Measurements from ENCODE around the gene NOL11. TPM values are rescaled to one million over a fixed set of nuclear protein-coding genes. Genes with fewer than 3 reads are reported as not detected.

NOL11 gene
- total and polyA plus RNA-seq, 12 donors = 18.3 to 67.8 (median 33.1) TPM

- WGBS, 4 donors = 53 to 74% (median 73%) methylated on average over 2 of the region's 2 CpGs
- Histone ChIP-seq H3K4me1 (replicated peaks in 1 of 2) (no peaks in the 10 kb centered on the region), H3K27me3 (no peaks in the 10 kb centered on the region), H3K36me3 (replicated peaks in 1 of 2) (no peaks in the 10 kb centered on the region), H3K27ac (no peak overlapping the region), H3K4me3 (no peak overlapping the region), H3K9me3 (replicated peaks in 1 of 3) (no peaks in the 10 kb centered on the region)
- DNase-seq = no peak
- intact Hi-C loops (cut with DNase I) = loop anchor here (5.0 kb wide), 1 partner anchor 309 kb away; the partner anchor contains the start of gene PITPNC1 (in 2 of the 2)
- TF ChIP-seq, protein P1, sequence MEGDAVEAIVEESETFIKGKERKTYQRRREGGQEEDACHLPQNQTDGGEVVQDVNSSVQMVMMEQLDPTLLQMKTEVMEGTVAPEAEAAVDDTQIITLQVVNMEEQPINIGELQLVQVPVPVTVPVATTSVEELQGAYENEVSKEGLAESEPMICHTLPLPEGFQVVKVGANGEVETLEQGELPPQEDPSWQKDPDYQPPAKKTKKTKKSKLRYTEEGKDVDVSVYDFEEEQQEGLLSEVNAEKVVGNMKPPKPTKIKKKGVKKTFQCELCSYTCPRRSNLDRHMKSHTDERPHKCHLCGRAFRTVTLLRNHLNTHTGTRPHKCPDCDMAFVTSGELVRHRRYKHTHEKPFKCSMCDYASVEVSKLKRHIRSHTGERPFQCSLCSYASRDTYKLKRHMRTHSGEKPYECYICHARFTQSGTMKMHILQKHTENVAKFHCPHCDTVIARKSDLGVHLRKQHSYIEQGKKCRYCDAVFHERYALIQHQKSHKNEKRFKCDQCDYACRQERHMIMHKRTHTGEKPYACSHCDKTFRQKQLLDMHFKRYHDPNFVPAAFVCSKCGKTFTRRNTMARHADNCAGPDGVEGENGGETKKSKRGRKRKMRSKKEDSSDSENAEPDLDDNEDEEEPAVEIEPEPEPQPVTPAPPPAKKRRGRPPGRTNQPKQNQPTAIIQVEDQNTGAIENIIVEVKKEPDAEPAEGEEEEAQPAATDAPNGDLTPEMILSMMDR (IDR thresholded peaks at IDR 0.05) = no peak
Observed at GRCh38 chr17:67686241-67686640, 31.5 kb upstream of the NOL11 start.

DNA sequence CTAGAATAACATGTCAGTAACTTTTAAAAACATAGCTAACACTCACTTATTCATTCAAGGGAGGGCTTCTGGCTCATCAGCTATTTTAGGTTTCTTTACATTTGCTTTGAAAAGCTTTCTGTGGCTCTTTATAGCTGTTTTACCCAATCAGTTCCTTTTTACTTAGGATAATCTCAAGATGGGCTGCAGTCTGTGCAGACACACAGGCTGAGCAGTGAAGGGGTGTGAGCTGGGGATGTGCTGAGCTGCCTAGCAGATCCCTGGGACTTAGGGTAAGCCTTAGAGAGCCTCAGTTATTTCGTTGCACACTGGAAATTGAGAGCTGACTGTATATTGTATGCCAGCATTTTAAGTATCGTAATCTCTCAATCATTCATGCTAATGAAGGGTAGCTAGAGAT, 30.2 kb upstream of the NOL11 start:
- Histone ChIP-seq H3K36me3 (replicated peaks in 1 of 2) (no peaks in the 10 kb centered on the region), H3K4me3 (no peak overlapping the region), H3K27me3 (no peaks in the 10 kb centered on the region), H3K9me3 (replicated peaks in 1 of 3) (no peaks in the 10 kb centered on the region), H3K27ac (no peak overlapping the region), H3K4me1 (replicated peaks in 1 of 2) (no peaks in the 10 kb centered on the region)
- intact Hi-C loops (cut with DNase I) = loop anchor here (5.0 kb wide), 1 partner anchor 310 kb away; the partner anchor contains the start of gene PITPNC1 (in 2 of the 2)
- TF ChIP-seq, protein P1 (IDR thresholded peaks at IDR 0.05) = no peak
- no peak for TF ChIP-seq POLR2A (IDR thresholded peaks at IDR 0.05)
- DNase-seq = no peak
- WGBS, 4 donors = 83 to 95% (median 92%) methylated on average over 2 of the region's 2 CpGs

DNA sequence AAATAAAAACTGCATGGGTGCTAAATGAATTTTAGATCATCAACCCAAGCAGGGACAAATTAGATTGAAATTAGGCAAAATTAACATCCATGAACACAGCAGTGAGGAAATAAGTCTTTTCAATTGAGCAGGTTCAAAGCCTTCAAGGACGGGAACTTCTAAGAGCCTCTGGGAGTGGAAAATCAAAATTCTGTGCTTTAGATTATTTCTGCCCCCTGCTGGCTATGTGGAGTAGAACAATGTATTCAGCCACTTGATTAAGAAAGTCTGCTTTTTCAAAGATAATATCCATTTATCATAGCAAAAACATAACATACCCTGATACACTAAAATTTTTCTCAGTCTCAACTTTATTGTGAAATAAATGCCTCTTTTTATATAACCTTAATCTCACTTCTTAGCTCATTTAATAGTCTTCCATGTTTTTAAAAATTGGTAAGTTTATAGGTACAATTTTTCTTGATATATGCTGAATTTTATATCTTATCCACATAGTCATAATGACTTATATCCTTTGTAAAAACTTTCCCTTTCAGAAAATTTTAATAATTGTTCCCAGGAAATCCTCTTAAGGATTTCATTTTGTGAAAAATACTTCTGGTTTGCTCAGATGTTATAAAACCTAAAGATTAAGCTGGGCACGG, 28.1 kb upstream of the NOL11 start:
- TF ChIP-seq, protein P1 (IDR thresholded peaks at IDR 0.05) = peak; percentile 71 to 86 (median 81)
- no peak for TF ChIP-seq POLR2A (IDR thresholded peaks at IDR 0.05)
- Histone ChIP-seq H3K4me3 (no peak overlapping the region), H3K36me3 (replicated peaks in 1 of 2) (no peaks in the 10 kb centered on the region), H3K27me3 (no peaks in the 10 kb centered on the region), H3K4me1 (replicated peaks in 1 of 2) (no peaks in the 10 kb centered on the region), H3K27ac (no peak overlapping the region), H3K9me3 (replicated peaks in 1 of 3) (no peaks in the 10 kb centered on the region)
- 41 to 50% (median 44%) methylated on average over 2 of the region's 2 CpGs for WGBS, 4 donors
- DNase-seq = peak; percentile 38 to 74 (median 54)
- intact Hi-C loops (cut with DNase I) = loop anchor here (5.0 kb wide), 1 partner anchor 312 kb away; the partner anchor contains the start of gene PITPNC1 (in 2 of the 2)

DNA sequence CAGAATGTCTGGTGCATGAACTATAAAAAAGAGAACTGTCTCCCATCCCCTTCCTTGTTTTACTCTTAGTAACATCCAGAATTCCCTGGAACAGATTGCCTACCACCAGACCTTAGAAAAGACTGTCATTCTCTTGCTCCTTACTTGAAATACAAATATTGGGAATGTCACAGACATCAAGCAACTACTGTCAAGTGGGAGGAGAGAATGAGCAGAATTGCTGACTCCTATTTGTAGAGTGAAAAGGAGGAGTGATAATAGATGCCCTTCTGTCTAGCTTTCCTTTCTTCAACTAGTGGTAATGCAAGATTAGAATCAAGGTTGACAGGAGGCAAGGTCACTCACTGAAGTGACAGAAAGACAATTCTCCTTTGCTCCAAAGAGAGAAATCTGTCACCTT, 23.9 kb upstream of the NOL11 start:
- TF ChIP-seq, protein P1 (IDR thresholded peaks at IDR 0.05) = no peak
- no peak for TF ChIP-seq POLR2A (IDR thresholded peaks at IDR 0.05)
- Histone ChIP-seq H3K27me3 (no peaks in the 10 kb centered on the region), H3K4me1 (replicated peaks in 1 of 2) (no peaks in the 10 kb centered on the region), H3K36me3 (replicated peaks in 1 of 2) (no peaks in the 10 kb centered on the region), H3K4me3 (no peak overlapping the region), H3K9me3 (replicated peaks in 1 of 3) (no peaks in the 10 kb centered on the region), H3K27ac (no peak overlapping the region)
- intact Hi-C loops (cut with DNase I) = no loop called here
- DNase-seq = no peak
